DOHH2 (cell line): ENCODE results near the gene AFAP1.

ENCODE experiments used
- H3F3A ChIP-seq: fragments of 200-600 bp; sonication (generic), shearing (Covaris generic); 2 replicates; pipeline ENCODE4 v1.6.0; 2016; ENCODE audit warnings: antibody characterized with exemption, mild to moderate bottlenecking; ENCODE audit not compliant: control insufficient read depth, insufficient read depth
- H3K27ac ChIP-seq: fragments of 200-600 bp; sonication (generic); 2 replicates; pipeline ENCODE4 v1.5.1; 2014; ENCODE audit warnings: low read depth, mild to moderate bottlenecking, low read length, moderate library complexity
- H3K27me3 ChIP-seq: fragments of 200-600 bp; sonication (generic); 2 replicates; pipeline ENCODE4 v1.6.1; 2014; ENCODE audit warnings: mild to moderate bottlenecking, low read length, mixed read lengths; ENCODE audit not compliant: control insufficient read depth
- H3K36me3 ChIP-seq: fragments of 200-600 bp; sonication (generic); 2 replicates; pipeline ENCODE4 v1.6.1; 2014; ENCODE audit warnings: mild to moderate bottlenecking, low read length, moderate library complexity, mixed read lengths; ENCODE audit not compliant: control insufficient read depth
- H3K4me1 ChIP-seq: fragments of 200-600 bp; sonication (generic); 2 replicates; pipeline ENCODE4 v1.6.1; 2014; ENCODE audit warnings: mild to moderate bottlenecking, low read length, mixed read lengths; ENCODE audit not compliant: control insufficient read depth
- H3K4me2 ChIP-seq: fragments of 200-600 bp; sonication (generic); 2 replicates; pipeline ENCODE4 v1.6.0; 2014; ENCODE audit warnings: mild to moderate bottlenecking, low read length, moderate library complexity
- H3K4me3 ChIP-seq: fragments of 200-600 bp; sonication (generic); 2 replicates; pipeline ENCODE4 v1.5.1; 2014; ENCODE audit warnings: mild to moderate bottlenecking, low read length, mixed read lengths
- H3K79me2 ChIP-seq: fragments of 200-600 bp; sonication (generic); 2 replicates; pipeline ENCODE4 v1.6.1; 2014; ENCODE audit warnings: mild to moderate bottlenecking, low read length, mixed read lengths; ENCODE audit not compliant: control insufficient read depth
- H3K9me2 ChIP-seq: fragments of 200-600 bp; sonication (generic); replicated peaks from 2 replicates; pipeline ENCODE4 v1.6.1; 2014; ENCODE audit warnings: mild to moderate bottlenecking, low read length, mixed read lengths; ENCODE audit not compliant: control insufficient read depth
- H3K9me3 ChIP-seq: fragments of 200-600 bp; sonication (generic); 2 replicates; pipeline ENCODE4 v1.6.1; 2014; ENCODE audit warnings: antibody characterized with exemption, low read length, mixed read lengths; ENCODE audit not compliant: control insufficient read depth, insufficient read depth
- H4K20me1 ChIP-seq: fragments of 200-600 bp; sonication (generic); 2 replicates; pipeline ENCODE4 v1.6.0; 2014; ENCODE audit warnings: low read depth, mild to moderate bottlenecking, antibody characterized with exemption, low read length, moderate library complexity; ENCODE audit not compliant: control insufficient read depth, insufficient read depth
- CTCF ChIP-seq: fragments of 200-600 bp; sonication (generic); IDR thresholded peaks from one replicate; pipeline ENCODE4 v1.5.1; 2014; ENCODE audit warnings: antibody characterized with exemption, mild to moderate bottlenecking, low read depth, low read length; ENCODE audit not compliant: poor library complexity, severe bottlenecking
- EZH2phosphoT487 ChIP-seq: fragments of 200-600 bp; sonication (generic); IDR thresholded peaks from 2 replicates; pipeline ENCODE4 v1.6.1; 2017; ENCODE audit warnings: borderline replicate concordance, mild to moderate bottlenecking, antibody characterized with exemption, low read length, moderate library complexity, mixed read lengths

Gene AFAP1

DNA sequence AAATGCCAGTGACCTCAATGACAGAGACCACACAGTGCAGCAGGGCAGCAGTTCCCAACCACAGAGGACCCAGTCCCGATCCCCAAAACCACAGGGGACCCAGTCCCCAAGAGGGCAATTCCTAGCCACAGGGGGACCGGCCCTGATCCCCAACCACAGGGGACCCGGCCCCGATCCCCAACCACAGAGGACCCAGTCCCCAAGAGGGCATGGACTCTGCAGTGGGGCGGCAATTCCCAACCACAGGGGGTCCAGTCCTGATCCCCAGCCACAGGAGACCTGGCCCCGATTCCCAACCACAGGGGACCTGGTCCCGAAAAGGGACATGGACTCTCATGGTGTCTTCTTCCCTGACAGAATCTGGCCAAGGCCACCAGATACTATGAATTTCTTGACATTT lies 136.3 kb downstream of the AFAP1 start:
- no peaks in the 10 kb centered on the region for H3K79me2 ChIP-seq
- no peak overlapping the region for H3K4me3 ChIP-seq
- TF ChIP-seq CTCF (no peak), EZH2phosphoT487 (no peak)
- H3F3A ChIP-seq = no peaks in the 10 kb centered on the region
- H3K27me3 ChIP-seq = peaks cover 7% of the 10 kb centered on the region; the same call in 1 of the 2 replicates
- H3K27ac ChIP-seq = no peak overlapping the region
- H3K9me3 ChIP-seq = peaks cover 2% of the 10 kb centered on the region
- no peaks in the 10 kb centered on the region for H3K9me2 ChIP-seq
- H4K20me1 ChIP-seq = no peaks in the 10 kb centered on the region
- H3K4me1 ChIP-seq = peaks cover 27% of the 10 kb centered on the region
- no peak overlapping the region for H3K4me2 ChIP-seq
- H3K36me3 ChIP-seq = no peaks in the 10 kb centered on the region

GRCh38 chr4:7802093-7802726 lies 137.5 kb downstream of the AFAP1 start:
- H3K9me2 ChIP-seq = no peaks in the 10 kb centered on the region
- H3K79me2 ChIP-seq = no peaks in the 10 kb centered on the region
- no peaks in the 10 kb centered on the region for H4K20me1 ChIP-seq
- no peak overlapping the region for H3K4me3 ChIP-seq
- TF ChIP-seq EZH2phosphoT487 (no peak), CTCF (peak; percentile 91)
- H3K4me1 ChIP-seq = peaks cover 27% of the 10 kb centered on the region
- no peak overlapping the region for H3K27ac ChIP-seq
- H3K4me2 ChIP-seq = no peak overlapping the region
- H3K9me3 ChIP-seq = peaks cover 4% of the 10 kb centered on the region
- no peaks in the 10 kb centered on the region for H3F3A ChIP-seq
- H3K27me3 ChIP-seq = peaks cover 7% of the 10 kb centered on the region; the same call in 1 of the 2 replicates
- H3K36me3 ChIP-seq = no peaks in the 10 kb centered on the region

- Histone ChIP-seq H3K9me2 (no peaks in the 10 kb centered on the region), H3K4me3 (no peak overlapping the region), H3K79me2 (no peaks in the 10 kb centered on the region), H3K27ac (no peak overlapping the region), H3K4me2 (no peak overlapping the region), H3F3A (no peaks in the 10 kb centered on the region), H3K27me3 (peaks cover 7% of the 10 kb centered on the region; the same call in 1 of the 2 replicates), H3K9me3 (peaks cover 4% of the 10 kb centered on the region), H3K4me1 (peaks cover 27% of the 10 kb centered on the region), H4K20me1 (no peaks in the 10 kb centered on the region), H3K36me3 (no peaks in the 10 kb centered on the region)
- TF ChIP-seq CTCF (no peak), EZH2phosphoT487 (no peak)
These were observed 138.0 kb downstream of the AFAP1 start for GRCh38 chr4:7801641-7802040.
